Activated gamma-delta T cell treated with Interleukin-2 at 50 U/mL for 16 hours (primary cell): ENCODE data around the gene SGPL1.

ENCODE experiments used
- DNase-seq: peaks from one replicate; pipeline ENCODE4 v3.0.0-alpha.2; 2020

The SGPL1 gene

GRCh38 chr10:70927189-70927943 lies 111.6 kb downstream of the SGPL1 start:
- no peak for DNase-seq

GRCh38 chr10:70928140-70928539 lies 112.4 kb downstream of the SGPL1 start:
- no peak for DNase-seq

- no peak for DNase-seq
These were observed 114.7 kb downstream of the SGPL1 start for GRCh38 chr10:70930263-70931000.
